ENCODE measurements around the gene ATG4A.

ATG4A gene

GRCh38 chrX:108122748-108123147, 31.2 kb downstream of the ATG4A start:
- DNase-seq (ENCODE audit: low read depth in 2 of 3, low spot score in 1 of 3) = no peak

GRCh38 chrX:108123591-108124366, 32.2 kb downstream of the ATG4A start:
- DNase-seq (ENCODE audit: low read depth in 2 of 3, low spot score in 1 of 3) = no peak

DNA sequence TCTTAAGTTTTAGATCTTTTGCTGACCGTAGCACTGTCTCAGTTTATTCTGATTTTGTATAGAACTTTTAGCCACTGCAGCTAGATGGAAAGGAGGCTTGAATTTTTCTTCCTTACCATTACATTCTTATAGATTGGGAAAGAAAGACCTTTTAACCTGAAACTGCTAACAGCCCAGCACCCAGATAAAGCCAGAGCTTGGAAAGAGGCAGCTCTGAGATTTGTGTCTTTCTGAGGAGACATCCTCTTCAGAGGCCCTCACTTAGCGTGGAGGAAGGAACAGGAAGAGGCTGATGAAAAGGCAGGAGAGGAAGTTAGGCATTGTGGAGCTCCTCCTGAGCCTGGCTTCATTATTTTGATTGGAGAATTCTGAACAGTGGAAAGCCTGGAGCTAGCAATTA, 35.1 kb downstream of the ATG4A start:
- DNase-seq (ENCODE audit: low read depth in 2 of 3, low spot score in 1 of 3) = no peak

GRCh38 chrX:108127152-108127551, 35.6 kb downstream of the ATG4A start:
- no peak for DNase-seq (ENCODE audit: low read depth in 2 of 3, low spot score in 1 of 3)

GRCh38 chrX:108130889-108131288, 39.3 kb downstream of the ATG4A start:
- no peak for DNase-seq (ENCODE audit: low read depth in 2 of 3, low spot score in 1 of 3)

GRCh38 chrX:108131471-108131870, 39.9 kb downstream of the ATG4A start:
- no peak for DNase-seq (ENCODE audit: low read depth in 2 of 3, low spot score in 1 of 3)

DNA sequence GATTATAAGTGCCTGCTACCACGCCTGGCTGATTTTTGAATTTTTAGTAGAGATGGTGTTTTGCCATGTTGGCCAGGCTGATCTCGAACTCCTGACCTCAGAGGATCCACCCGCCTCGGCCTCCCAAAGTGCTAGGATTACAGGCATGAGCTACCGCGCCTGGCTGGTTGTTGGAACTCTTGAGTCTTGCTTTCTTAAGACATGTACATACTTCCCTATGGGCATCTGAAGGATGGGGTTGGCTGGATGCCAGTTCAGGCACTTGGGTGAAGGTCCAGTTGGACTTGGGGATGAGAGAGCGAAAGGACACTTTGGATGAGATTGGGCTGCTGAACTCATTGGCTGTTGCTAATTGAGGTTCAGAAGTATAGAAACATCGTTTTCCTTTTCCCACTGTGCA, 40.5 kb downstream of the ATG4A start:
- DNase-seq (ENCODE audit: low read depth in 2 of 3, low spot score in 1 of 3) = no peak

- no peak for DNase-seq (ENCODE audit: low read depth in 2 of 3, low spot score in 1 of 3)
These were observed 41.3 kb downstream of the ATG4A start for GRCh38 chrX:108132876-108133275.

- DNase-seq (ENCODE audit: low read depth in 2 of 3, low spot score in 1 of 3) = no peak
These were observed 43.1 kb downstream of the ATG4A start for GRCh38 chrX:108134724-108135123.

- DNase-seq (ENCODE audit: low read depth in 2 of 3, low spot score in 1 of 3) = peak in 1 of 3 donors; percentile 4
These were observed 47.5 kb downstream of the ATG4A start for GRCh38 chrX:108138814-108139702.

- no peak for DNase-seq (ENCODE audit: low read depth in 2 of 3, low spot score in 1 of 3)
These were observed 56.9 kb downstream of the ATG4A start for GRCh38 chrX:108148524-108148923.

- no peak for DNase-seq (ENCODE audit: low read depth in 2 of 3, low spot score in 1 of 3)
These were observed 64.5 kb downstream of the ATG4A start for GRCh38 chrX:108156082-108156481.

- no peak for DNase-seq (ENCODE audit: low read depth in 2 of 3, low spot score in 1 of 3)
These were observed 65.4 kb downstream of the ATG4A start for GRCh38 chrX:108156934-108157466.

- no peak for DNase-seq (ENCODE audit: low read depth in 2 of 3, low spot score in 1 of 3)
These were observed 66.0 kb downstream of the ATG4A start for GRCh38 chrX:108157628-108158027.

- DNase-seq (ENCODE audit: low read depth in 2 of 3, low spot score in 1 of 3) = no peak
These were observed 67.6 kb downstream of the ATG4A start for GRCh38 chrX:108159028-108159670.

- no peak for DNase-seq (ENCODE audit: low read depth in 2 of 3, low spot score in 1 of 3)
These were observed 68.7 kb downstream of the ATG4A start for GRCh38 chrX:108160309-108160708.

DNA sequence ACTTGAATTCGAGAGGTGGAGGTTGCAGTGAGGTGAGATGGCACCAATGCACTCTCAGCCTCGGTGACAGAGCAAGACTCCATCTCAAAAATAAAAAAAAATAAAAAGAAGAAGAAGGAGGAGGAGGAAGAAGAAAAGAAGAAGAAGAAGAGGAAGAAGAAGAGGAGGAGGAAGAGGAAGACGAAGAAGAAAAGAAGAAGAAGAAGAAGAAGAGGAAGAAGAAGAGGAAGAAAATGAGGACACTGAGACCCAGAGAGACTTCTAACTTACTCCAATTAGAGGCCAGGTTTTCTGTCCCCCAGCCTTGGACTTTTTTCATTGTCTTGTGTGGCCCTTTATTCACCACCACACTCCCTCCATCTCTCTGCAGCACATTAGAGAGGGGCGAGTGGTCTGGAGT, 70.7 kb downstream of the ATG4A start:
- no peak for DNase-seq (ENCODE audit: low read depth in 2 of 3, low spot score in 1 of 3)

GRCh38 chrX:108163333-108164082, 71.9 kb downstream of the ATG4A start:
- DNase-seq (ENCODE audit: low read depth in 2 of 3, low spot score in 1 of 3) = no peak

DNA sequence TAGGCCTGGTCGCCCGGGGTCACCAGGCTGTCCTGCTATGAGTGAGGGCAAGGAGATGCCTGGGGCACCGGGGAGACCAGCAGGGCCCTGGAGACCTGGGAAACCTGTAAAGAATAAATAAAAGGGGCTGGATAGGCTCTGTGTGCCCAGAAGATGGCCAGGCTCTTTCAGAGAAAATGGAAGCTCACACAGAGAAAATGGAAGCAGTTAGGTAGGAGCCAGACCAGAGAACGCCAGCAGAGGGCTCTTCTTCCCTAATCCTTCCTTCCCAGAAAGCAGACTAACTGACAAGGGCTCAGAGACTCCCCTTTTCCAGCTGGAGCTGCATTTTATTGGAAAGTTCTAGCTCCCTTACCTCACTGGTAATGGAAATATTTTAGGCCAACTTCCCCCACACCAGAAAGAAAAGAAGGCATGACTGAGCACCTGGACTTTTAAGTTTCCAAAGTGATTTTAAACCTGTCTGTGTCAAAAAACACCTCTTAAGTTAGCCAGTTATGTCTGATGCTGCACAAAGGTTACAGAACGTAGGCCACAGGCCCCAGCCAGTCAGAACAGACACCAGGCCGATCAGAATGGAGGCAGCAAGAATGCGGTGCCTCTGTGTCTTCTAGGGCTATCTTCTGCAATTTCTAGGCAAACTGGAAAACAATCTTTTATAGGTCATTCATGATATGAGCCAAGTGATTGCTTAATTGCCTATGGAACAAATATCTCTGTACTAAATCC, 74.0 kb downstream of the ATG4A start:
- DNase-seq (ENCODE audit: low read depth in 2 of 3, low spot score in 1 of 3) = no peak

DNA sequence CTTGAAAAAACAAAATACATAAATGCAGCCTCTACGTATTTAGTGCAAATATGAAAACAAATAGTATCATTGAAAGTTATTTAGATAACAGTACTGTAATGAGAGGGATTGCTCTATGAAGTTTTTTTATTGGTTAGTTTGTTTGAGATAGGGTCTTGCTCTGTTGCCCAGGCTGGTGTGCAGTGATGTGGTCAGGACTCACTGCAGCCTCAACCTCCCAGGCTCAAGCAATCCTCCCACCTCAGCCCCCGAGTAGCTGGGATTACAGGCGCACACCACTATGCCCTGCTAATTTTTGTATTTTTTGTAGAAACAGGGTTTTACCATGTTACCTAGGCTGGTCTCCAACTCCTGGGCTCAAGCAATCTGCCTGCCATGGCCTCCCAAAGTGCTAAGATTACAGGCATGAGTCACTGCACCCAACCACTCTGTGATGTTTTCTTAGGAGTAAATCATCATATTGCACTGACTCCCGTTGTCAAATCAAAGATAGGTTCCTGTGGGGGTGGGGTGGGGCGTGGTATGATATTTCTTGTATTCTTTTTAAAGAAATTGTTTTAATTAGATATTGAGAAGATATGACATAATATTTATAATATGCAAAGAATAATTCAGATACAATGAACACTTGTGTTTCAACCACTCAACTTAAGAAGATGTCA, 75.8 kb downstream of the ATG4A start:
- DNase-seq (ENCODE audit: low read depth in 2 of 3, low spot score in 1 of 3) = no peak
